ENCODE data around the gene KCNMA1.

Gene KCNMA1

GRCh38 chr10:77086081-77086480 lies 551.5 kb downstream of the KCNMA1 start:
- no peak for DNase-seq

DNA sequence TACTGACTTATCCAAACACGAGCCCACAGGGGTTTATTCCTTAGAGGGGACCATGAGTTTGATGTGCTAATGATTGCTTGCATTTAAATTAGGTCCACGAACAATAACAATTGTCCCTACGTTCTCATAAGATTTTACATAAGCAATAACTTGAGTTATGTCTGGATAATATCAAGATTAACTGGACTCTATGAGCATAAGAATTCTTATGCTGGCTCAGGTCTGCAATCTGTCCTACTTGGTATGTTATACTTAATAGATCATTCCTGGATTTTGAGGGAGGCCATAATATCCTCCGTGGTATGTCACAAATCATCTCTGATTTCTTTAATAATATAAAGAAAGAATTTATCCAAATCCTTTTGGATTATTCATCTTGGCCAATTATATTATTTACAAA lies 552.3 kb downstream of the KCNMA1 start:
- DNase-seq = no peak

GRCh38 chr10:77084431-77085144 lies 553.0 kb downstream of the KCNMA1 start:
- DNase-seq = no peak

GRCh38 chr10:77082601-77083252 lies 554.9 kb downstream of the KCNMA1 start:
- DNase-seq = no peak

DNA sequence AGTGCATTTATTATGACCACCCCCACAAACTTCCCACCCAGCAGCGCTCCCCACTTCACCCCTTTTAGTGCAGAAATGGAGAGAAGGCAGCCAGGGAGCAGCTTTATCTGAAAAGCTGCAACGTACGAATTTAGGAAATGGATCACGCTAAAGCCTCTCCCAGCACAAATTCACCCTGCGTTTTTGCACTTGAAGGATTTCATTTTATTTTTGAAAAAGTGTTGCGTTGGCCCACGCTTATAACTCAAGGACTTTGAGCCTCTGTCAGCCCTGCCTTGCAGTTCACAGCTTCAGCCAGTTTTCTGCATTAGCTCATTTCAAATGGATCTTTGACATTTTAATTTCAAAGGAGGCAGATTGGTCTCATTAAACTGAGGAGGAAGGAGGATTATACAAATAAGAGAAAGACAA lies 556.1 kb downstream of the KCNMA1 start:
- no peak for DNase-seq

DNA sequence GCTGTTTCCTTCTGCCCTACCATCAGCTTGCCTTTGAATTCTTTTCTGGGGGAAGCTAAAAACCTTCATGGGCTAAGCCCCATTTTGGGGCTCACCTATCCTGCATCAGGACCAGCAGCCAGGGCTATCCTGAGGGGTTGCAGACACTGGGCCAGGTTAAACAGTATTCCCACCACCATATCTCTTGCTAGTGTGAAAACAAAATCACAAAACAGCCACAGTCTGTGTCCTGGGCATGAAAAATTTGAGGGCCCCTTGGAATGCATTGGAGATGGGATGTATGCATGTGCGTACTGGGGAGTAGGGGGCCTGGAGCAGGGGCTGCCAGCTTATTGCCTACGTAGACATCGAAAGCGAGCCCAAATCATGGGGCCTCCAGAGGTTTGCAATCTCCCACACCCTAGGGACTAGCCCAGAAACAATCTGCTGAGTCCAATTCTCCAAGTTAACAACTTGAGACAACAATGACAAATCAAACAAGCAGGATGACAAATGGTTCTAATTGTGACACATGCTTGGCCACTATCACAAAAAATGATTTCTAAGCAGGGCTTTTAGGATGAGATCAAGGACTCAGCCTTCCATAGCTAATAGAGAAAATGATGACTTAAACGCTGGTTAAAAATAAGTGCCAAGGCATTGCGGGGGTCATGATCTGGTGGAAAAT lies 557.1 kb downstream of the KCNMA1 start:
- peak in 1 of 2 experiments; percentile 3 for DNase-seq

DNA sequence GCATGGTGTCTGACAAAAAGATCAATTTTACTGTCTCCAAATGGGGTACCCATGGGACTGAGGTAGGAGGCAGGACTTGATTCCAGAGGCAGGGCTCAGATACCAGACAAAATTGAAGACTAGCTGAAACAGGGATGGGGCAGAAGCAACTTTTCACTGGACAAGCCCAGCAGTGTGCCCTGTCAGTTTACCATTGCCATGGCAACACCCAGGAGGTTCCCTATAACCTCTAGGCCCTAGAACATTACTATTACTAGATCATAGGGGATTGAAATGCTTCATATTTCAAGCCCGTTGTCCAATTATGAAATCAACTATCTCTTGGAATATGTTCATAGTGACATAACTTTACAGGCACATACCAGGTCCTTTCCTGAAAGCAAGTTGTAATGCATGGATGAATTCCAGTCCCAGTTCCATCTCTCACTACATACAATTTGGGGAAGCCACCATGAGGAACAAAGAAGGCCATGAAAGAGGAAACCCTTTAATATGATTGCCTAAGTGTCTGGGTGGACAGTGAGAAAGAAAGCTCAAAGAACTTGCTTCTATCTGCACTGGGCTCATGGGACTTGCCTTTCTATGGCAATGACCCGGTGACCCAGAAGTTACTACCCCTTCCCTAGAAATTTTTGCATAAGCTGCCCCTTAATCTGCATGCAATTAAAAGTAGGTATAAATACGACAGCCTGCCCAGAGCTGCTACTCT lies 557.9 kb downstream of the KCNMA1 start:
- no peak for DNase-seq

DNA sequence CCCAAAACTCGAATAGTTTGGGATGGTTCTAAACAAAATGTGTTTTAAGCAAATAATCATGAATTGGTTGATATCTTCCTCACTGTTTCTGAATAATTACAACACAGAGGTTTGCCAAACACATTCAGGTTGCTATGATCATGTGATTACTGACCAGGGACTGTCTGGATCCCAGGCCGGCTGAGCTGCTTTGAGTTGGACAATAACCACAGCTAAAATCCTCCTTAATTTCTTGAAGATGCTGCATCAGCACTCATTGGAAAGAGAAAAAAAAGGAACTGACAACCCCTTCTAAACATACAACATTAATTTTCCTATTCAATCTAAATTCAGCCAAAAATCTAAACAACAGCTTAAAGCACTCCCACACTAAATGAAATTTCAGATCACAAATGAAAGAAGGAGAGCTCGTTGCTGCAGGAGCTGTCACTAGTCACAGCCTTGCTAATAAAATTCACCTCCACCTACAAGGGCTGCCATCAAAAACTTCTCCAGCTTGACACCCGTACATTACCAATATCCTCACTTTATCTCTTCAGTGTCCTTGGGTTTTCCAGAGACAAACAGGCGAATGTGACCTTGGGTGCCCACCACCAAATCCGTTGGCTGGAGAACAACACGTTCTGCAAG lies 560.2 kb downstream of the KCNMA1 start:
- DNase-seq = no peak

GRCh38 chr10:77075926-77076325 lies 561.7 kb downstream of the KCNMA1 start:
- no peak for DNase-seq

DNA sequence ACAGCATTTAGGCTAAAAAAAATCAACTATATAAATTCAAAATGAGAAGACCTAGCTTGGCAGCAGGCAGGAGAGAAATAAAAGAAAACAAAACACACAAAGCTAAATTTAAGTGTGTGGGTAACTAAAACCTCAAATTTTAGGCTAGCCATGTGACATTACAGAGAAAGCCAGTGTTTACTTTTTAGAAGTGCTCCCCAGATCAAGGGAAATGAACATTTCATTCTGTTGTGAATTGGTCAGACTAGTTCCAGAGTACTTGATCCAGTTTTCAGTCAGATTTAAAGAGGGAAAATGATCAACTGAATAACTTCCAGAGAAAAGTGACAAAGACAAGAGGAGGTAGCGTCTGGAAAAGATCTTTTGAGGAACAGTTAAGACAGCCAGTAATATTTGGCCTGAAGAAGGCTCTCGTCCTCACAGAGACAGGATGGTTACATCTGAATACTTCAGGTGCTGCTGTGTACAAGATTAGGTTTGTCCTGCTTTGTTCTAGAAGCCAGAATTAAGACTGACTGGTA lies 563.4 kb downstream of the KCNMA1 start:
- DNase-seq = no peak

GRCh38 chr10:77073663-77073960 lies 564.0 kb downstream of the KCNMA1 start:
- DNase-seq = no peak

DNA sequence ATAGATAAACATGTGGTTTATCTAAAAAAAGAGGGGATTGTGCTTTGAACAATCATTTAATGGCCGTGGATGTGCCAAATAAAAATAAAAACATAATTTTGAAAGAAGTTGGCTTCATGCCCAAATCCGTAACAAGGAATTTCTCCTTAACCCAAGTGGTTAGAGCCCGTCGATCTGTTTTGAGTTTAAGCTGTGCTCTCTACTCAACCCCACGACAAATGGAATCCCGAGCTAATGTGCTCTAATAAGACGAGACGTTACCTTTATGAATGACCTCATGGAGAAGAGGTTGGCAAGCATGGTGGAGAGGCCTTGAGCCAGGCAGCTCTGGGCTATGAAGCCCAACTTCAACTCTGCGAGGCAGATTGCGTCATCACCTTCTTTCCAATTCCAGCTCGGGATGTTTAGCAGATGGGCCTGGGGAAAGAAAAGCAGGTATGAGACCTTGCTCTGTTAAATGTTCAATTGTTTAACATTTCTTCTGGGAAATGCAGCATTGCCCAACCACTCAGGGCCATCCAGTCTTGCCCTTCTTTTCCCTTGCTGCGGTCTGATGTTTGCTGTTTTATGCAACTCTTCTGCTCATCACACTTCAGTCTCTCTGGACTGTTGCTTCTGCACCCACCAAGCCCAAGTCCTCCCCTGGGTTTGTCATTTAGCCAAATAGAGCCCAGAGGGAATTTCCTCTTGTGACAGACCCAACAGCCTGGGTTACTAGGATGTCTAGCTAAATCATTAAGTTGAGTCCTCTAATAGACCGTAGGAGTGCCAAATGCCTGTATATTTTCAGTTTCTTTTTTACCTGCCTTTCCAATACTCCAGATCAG lies 564.6 kb downstream of the KCNMA1 start:
- peak in 1 of 2 experiments; percentile 11 for DNase-seq

DNA sequence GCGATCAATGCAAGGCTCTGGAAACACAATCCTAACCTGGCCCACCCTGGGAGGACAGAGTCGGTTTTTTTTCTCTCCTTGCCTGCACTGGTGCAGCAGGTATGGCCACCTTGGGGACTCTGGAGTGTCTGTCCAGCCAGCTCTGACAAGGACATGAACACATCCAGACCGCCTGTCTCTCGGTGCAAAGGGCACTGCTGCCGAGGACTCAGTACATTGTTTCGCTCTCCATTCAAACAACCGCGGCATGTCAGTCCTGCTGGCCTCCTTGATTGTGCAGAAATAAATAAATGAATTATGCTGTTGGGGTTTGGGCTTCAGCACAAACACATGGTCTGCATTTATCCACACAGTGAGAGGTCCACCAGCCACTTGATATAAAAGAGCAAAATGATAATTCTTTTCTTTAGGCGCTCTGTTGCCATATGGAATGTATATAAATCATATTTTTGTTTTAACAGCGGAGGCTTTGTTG lies 565.2 kb downstream of the KCNMA1 start:
- no peak for DNase-seq

- no peak for DNase-seq
Measured at GRCh38 chr10:77071956-77072355, 565.7 kb downstream of the KCNMA1 start.

- no peak for DNase-seq
Measured at GRCh38 chr10:77071001-77071511, 566.6 kb downstream of the KCNMA1 start.

DNA sequence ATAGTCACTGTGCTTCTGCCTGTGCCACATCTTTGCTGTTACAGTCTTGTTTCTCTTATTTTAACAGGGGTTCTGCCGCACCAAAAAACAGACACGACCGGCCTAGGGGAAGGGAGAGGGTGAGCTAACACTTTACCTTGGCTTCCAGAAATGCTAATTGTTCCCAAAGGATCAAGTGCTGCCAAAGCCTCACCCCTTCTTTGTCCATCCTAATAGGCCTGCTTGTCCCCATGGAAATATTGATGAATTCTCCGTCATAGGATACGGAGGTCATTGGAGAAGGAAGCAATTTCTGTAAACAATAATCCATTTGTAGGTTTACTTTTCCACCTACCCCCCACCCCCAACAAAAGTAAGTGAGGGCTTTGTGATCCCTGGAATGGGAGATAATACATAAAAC lies 567.3 kb downstream of the KCNMA1 start:
- DNase-seq = no peak

DNA sequence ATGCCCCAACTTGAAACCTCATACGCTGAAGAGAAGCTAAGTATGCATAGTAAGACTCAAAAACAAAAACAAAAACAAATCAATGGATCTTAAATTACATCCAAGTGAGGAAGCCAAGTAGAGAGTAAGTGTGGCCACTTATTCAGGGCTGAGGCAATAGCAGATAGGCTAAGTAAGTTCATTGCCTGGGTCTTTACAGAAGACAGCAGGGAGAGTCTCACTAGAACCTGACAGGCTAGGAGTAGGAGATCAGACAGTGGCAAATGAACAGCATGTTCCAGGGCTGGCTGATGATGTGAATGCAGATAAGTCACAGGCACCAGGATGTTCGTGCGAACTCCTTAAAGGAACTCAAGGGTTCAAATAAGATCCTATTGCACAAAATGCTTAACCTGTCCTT lies 568.6 kb downstream of the KCNMA1 start:
- no peak for DNase-seq

GRCh38 chr10:77068272-77068671 lies 569.3 kb downstream of the KCNMA1 start:
- no peak for DNase-seq

DNA sequence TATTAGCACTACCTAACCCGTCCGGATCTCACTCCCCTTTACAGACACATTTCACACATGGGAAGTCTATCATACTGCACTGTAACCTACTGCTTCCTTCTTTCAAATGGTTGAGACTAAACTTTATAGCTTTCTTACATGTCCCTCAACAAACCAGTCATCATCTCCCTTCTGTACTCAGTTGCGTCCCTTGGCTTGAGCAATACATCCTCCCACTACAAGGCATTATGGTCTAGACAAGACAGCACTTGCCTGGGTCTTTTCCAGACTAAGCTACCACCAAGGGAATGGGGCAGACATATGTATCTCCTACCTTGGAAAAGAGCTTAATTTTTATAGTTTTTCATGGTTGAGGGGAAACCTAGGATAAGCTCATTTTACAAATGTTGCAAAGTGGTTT lies 575.2 kb downstream of the KCNMA1 start:
- DNase-seq = no peak

- DNase-seq = no peak
Measured at GRCh38 chr10:77060913-77061312, 576.7 kb downstream of the KCNMA1 start.

GRCh38 chr10:77056650-77057049 lies 581.0 kb downstream of the KCNMA1 start:
- no peak for DNase-seq

GRCh38 chr10:77052593-77052992 lies 585.0 kb downstream of the KCNMA1 start:
- no peak for DNase-seq
